Measurements from ENCODE around the gene HOXA4. TPM values are rescaled to one million over a fixed set of nuclear protein-coding genes. Genes with fewer than 3 reads are reported as not detected.

HOXA4 gene
- polyA plus RNA-seq, 1 donor (not counting 4 experiments of a cell fraction or from before 2014, with no cell fraction given): 1.5 TPM

GRCh38 chr7:27163288-27164044, 32.9 kb upstream of the HOXA4 start:
- peak; percentile 23 for FAIRE-seq
- Histone ChIP-seq H3K4me2 (ENCODE audit: control insufficient read depth, extremely low read depth, insufficient read depth, low read depth, low read length) (peak overlapping the region; percentile 98), H3K27me3 (ENCODE audit: control insufficient read depth, extremely low read depth, insufficient read depth, low read length) (no peaks in the 10 kb centered on the region), H3K9me3 (ENCODE audit: control insufficient read depth, low read depth, low read length) (no peaks in the 10 kb centered on the region), H3K79me2 (ENCODE audit: control insufficient read depth, insufficient read depth, low read length) (peaks cover 75% of the 10 kb centered on the region), H3K9ac (ENCODE audit: control insufficient read depth, extremely low read depth, insufficient read depth, low read length) (peak overlapping the region; percentile 83), H4K20me1 (ENCODE audit: control insufficient read depth, extremely low read depth, insufficient read depth, low read length) (no peaks in the 10 kb centered on the region), H3K4me1 (ENCODE audit: control insufficient read depth, extremely low read depth, insufficient read depth, low read length) (peaks cover 34% of the 10 kb centered on the region), H3K9me1 (ENCODE audit: control insufficient read depth, extremely low read depth, insufficient read depth, low read length) (no peaks in the 10 kb centered on the region), H3K36me3 (ENCODE audit: control insufficient read depth in 2 of 2, extremely low read depth in 1 of 2, insufficient read depth in 2 of 2, low read length in 2 of 2) (peaks cover 4 to 10% of the 10 kb centered on the region in 2 experiments), H3K4me3 (ENCODE audit: control insufficient read depth in 2 of 3, extremely low read depth in 1 of 3, insufficient read depth in 2 of 3, low read depth in 1 of 3, low read length in 3 of 3) (peak overlapping the region; percentile 78 to 94 (median 84)), H3K27ac (ENCODE audit: control insufficient read depth, insufficient read depth, low read length) (peak overlapping the region; percentile 87), H2AFZ (ENCODE audit: control insufficient read depth, low read length) (no peak overlapping the region)
- DNase-seq (ENCODE audit: low read depth, low spot score): no peak
- TF ChIP-seq CTCF (optimal IDR thresholded peaks at IDR 0.05 in 1 of 3, IDR thresholded peaks at IDR 0.05 in 1 of 3, conservative IDR thresholded peaks at IDR 0.05 in 1 of 3; ENCODE audit: extremely low read depth in 1 of 3, insufficient read depth in 2 of 3, low read length in 3 of 3) (no peak), EZH2 (IDR thresholded peaks at IDR 0.05; ENCODE audit: low read length) (no peak)
- dilution Hi-C loops (cut with MboI; ENCODE audit: extremely low pct_ligation_motif_present, low sequenced_read_pairs): no loop called here

GRCh38 chr7:27162561-27163287, 32.2 kb upstream of the HOXA4 start:
- Histone ChIP-seq H4K20me1 (ENCODE audit: control insufficient read depth, extremely low read depth, insufficient read depth, low read length) (no peaks in the 10 kb centered on the region), H3K36me3 (ENCODE audit: control insufficient read depth in 2 of 2, extremely low read depth in 1 of 2, insufficient read depth in 2 of 2, low read length in 2 of 2) (peaks cover 4 to 10% of the 10 kb centered on the region in 2 experiments), H3K27me3 (ENCODE audit: control insufficient read depth, extremely low read depth, insufficient read depth, low read length) (no peaks in the 10 kb centered on the region), H3K4me3 (ENCODE audit: control insufficient read depth in 2 of 3, extremely low read depth in 1 of 3, insufficient read depth in 2 of 3, low read depth in 1 of 3, low read length in 3 of 3) (peak overlapping the region; percentile 78 to 94 (median 84)), H3K9me1 (ENCODE audit: control insufficient read depth, extremely low read depth, insufficient read depth, low read length) (no peaks in the 10 kb centered on the region), H3K27ac (ENCODE audit: control insufficient read depth, insufficient read depth, low read length) (peak overlapping the region; percentile 87), H3K4me2 (ENCODE audit: control insufficient read depth, extremely low read depth, insufficient read depth, low read depth, low read length) (peak overlapping the region; percentile 98), H3K4me1 (ENCODE audit: control insufficient read depth, extremely low read depth, insufficient read depth, low read length) (peaks cover 33% of the 10 kb centered on the region), H3K79me2 (ENCODE audit: control insufficient read depth, insufficient read depth, low read length) (peaks cover 67% of the 10 kb centered on the region), H3K9me3 (ENCODE audit: control insufficient read depth, low read depth, low read length) (no peaks in the 10 kb centered on the region), H3K9ac (ENCODE audit: control insufficient read depth, extremely low read depth, insufficient read depth, low read length) (peak overlapping the region; percentile 83), H2AFZ (ENCODE audit: control insufficient read depth, low read length) (no peak overlapping the region)
- no peak for TF ChIP-seq EZH2 (IDR thresholded peaks at IDR 0.05; ENCODE audit: low read length)
- no peak for TF ChIP-seq CTCF (optimal IDR thresholded peaks at IDR 0.05 in 1 of 3, IDR thresholded peaks at IDR 0.05 in 1 of 3, conservative IDR thresholded peaks at IDR 0.05 in 1 of 3; ENCODE audit: extremely low read depth in 1 of 3, insufficient read depth in 2 of 3, low read length in 3 of 3)
- no peak for FAIRE-seq
- DNase-seq (ENCODE audit: low read depth, low spot score): no peak
- dilution Hi-C loops (cut with MboI; ENCODE audit: extremely low pct_ligation_motif_present, low sequenced_read_pairs): no loop called here
